ENCODE data around the gene ALDH3B2. TPM values are rescaled to one million over a fixed set of nuclear protein-coding genes. Genes with fewer than 3 reads are reported as not detected.

The ALDH3B2 gene
- total and polyA plus RNA-seq, 2 experiments from 2014 or later: not detected

- H3K27ac Mint-ChIP-seq: no peak overlapping the region
- TF ChIP-seq REST (IDR thresholded peaks at IDR 0.05; ENCODE audit: unreplicated experiment) (no peak), STAT1 (IDR thresholded peaks at IDR 0.05; ENCODE audit: unreplicated experiment) (no peak), CTCF (conservative IDR thresholded peaks at IDR 0.05; ENCODE audit: low read depth in 2 of 2) (no peak), NANOG (IDR thresholded peaks at IDR 0.05; ENCODE audit: borderline replicate concordance) (no peak), EZH2 (IDR thresholded peaks at IDR 0.05; ENCODE audit: low read depth, unreplicated experiment) (no peak)
Measured at GRCh38 chr11:67664213-67664585, 10.2 kb downstream of the ALDH3B2 start.

GRCh38 chr11:67663532-67664212 is 10.8 kb downstream of the ALDH3B2 start:
- no peak for ATAC-seq
- Mint-ChIP-seq H3K27ac (no peak overlapping the region), H3K4me3 (no peak overlapping the region)
- no peak for TF ChIP-seq ZNF462 (CRISPR knock-in tag; IDR thresholded peaks at IDR 0.05)

More at GRCh38 chr11:67664213-67664585, 10.2 kb downstream of the ALDH3B2 start:
- no peaks in the 10 kb centered on the region for H4K20me1 ChIP-seq (replicated peaks; ENCODE audit: insufficient read depth)
- no peaks in the 10 kb centered on the region for H3K79me2 ChIP-seq (replicated peaks; ENCODE audit: insufficient read depth)
- H3K9me2 ChIP-seq (ENCODE audit: insufficient read depth): no peaks in the 10 kb centered on the region
- no peak overlapping the region for H3K4me3 ChIP-seq
- no peaks in the 10 kb centered on the region for H3K27me3 ChIP-seq (ENCODE audit: insufficient read depth)
- no peaks in the 10 kb centered on the region for H3F3A ChIP-seq (replicated peaks; ENCODE audit: low read depth)
- DNase-seq (ENCODE audit: low spot score) (no peak), ATAC-seq (no peak)
- peaks cover 2% of the 10 kb centered on the region; the same call in 2 of the 3 replicates for H3K9me3 Mint-ChIP-seq
- H3K27ac ChIP-seq (ENCODE audit: low read depth): no peak overlapping the region
- H3K27me3 Mint-ChIP-seq (ENCODE audit: insufficient read depth, low read depth, poor library complexity): no peaks in the 10 kb centered on the region
- H3K36me3 Mint-ChIP-seq (ENCODE audit: low read depth): no peaks in the 10 kb centered on the region
- H3K4me3 Mint-ChIP-seq: no peak overlapping the region
- no peaks in the 10 kb centered on the region for H3K4me1 ChIP-seq (ENCODE audit: insufficient read depth)
- H3K4me2 ChIP-seq: no peak overlapping the region
- no peaks in the 10 kb centered on the region for H3K4me1 Mint-ChIP-seq
- no peak overlapping the region for H2AFZ ChIP-seq
- no peaks in the 10 kb centered on the region for H3K36me3 ChIP-seq (ENCODE audit: insufficient read depth)

More at GRCh38 chr11:67663532-67664212, 10.8 kb downstream of the ALDH3B2 start:
- H3K27ac ChIP-seq (ENCODE audit: low read depth): no peak overlapping the region
- no peaks in the 10 kb centered on the region for H3K9me2 ChIP-seq (ENCODE audit: insufficient read depth)
- H3K27me3 ChIP-seq (ENCODE audit: insufficient read depth): no peaks in the 10 kb centered on the region
- no peak overlapping the region for H3K4me3 ChIP-seq
- Mint-ChIP-seq H3K36me3 (ENCODE audit: low read depth) (no peaks in the 10 kb centered on the region), H3K27me3 (ENCODE audit: insufficient read depth, low read depth, poor library complexity) (no peaks in the 10 kb centered on the region), H3K9me3 (peaks cover 7% of the 10 kb centered on the region), H3K4me1 (no peaks in the 10 kb centered on the region)
- H3K79me2 ChIP-seq (replicated peaks; ENCODE audit: insufficient read depth): no peaks in the 10 kb centered on the region
- H3F3A ChIP-seq (replicated peaks; ENCODE audit: low read depth): no peaks in the 10 kb centered on the region
- no peaks in the 10 kb centered on the region for H3K36me3 ChIP-seq (ENCODE audit: insufficient read depth)
- no peaks in the 10 kb centered on the region for H4K20me1 ChIP-seq (replicated peaks; ENCODE audit: insufficient read depth)
- H3K4me2 ChIP-seq: no peak overlapping the region
- no peaks in the 10 kb centered on the region for H3K4me1 ChIP-seq (ENCODE audit: insufficient read depth)
- H2AFZ ChIP-seq: no peak overlapping the region
- no peak for DNase-seq (ENCODE audit: low spot score)
